Neural cell (in vitro differentiated cells): ENCODE data around the gene RIMKLA. TPM values are rescaled to one million over a fixed set of nuclear protein-coding genes. Genes with fewer than 3 reads are reported as not detected.

Source experiments
- H2AFZ ChIP-seq: fragments of 200-600, 300-800 bp; sonication (generic), shearing (Covaris generic); 2 replicates; pipeline ENCODE4 v1.6.0; 2014; ENCODE audit warnings: low read depth, mild to moderate bottlenecking, antibody characterized with exemption, low read length, moderate library complexity
- H3F3A ChIP-seq: fragments of 200-600 bp; shearing (Covaris generic); 2 replicates; pipeline ENCODE4 v1.6.1; 2016; ENCODE audit warnings: mild to moderate bottlenecking, moderate library complexity, mixed read lengths, antibody characterized with exemption, low read length; ENCODE audit not compliant: insufficient read depth, poor library complexity, severe bottlenecking
- H3K27ac ChIP-seq: fragments of 200-600, 300-800 bp; sonication (generic), shearing (Covaris generic); 2 replicates; pipeline ENCODE4 v1.5.1; 2014; ENCODE audit warnings: mild to moderate bottlenecking, low read length, moderate library complexity
- H3K27me3 ChIP-seq: fragments of 300-800, 200-600 bp; sonication (generic), shearing (Covaris generic); 2 replicates; pipeline ENCODE4 v1.6.0; 2014; ENCODE audit warnings: mild to moderate bottlenecking, low read depth, low read length, moderate library complexity; ENCODE audit not compliant: insufficient read depth
- H3K36me3 ChIP-seq: fragments of 300-800, 200-600 bp; sonication (generic), shearing (Covaris generic); 2 replicates; pipeline ENCODE4 v1.5.1; 2014; ENCODE audit warnings: mild to moderate bottlenecking, antibody characterized with exemption, low read length, moderate library complexity; ENCODE audit not compliant: insufficient read depth
- H3K4me2 ChIP-seq: fragments of 300-800, 200-600 bp; sonication (generic), shearing (Covaris generic); 2 replicates; pipeline ENCODE4 v1.6.0; 2014; ENCODE audit warnings: mild to moderate bottlenecking, low read length
- H3K4me3 ChIP-seq: fragments of 300-800, 200-600 bp; sonication (generic), shearing (Covaris generic); 2 replicates; pipeline ENCODE4 v1.5.1; 2014; ENCODE audit warnings: mild to moderate bottlenecking, low read length, moderate library complexity
- H3K79me2 ChIP-seq: fragments of 200-600 bp; shearing (Covaris generic); replicated peaks from 2 replicates; pipeline ENCODE4 v1.6.0; 2014; ENCODE audit warnings: mild to moderate bottlenecking, low read length, moderate library complexity; ENCODE audit not compliant: insufficient read depth
- H3K9ac ChIP-seq: fragments of 300-800, 200-600 bp; sonication (generic), shearing (Covaris generic); 2 replicates; pipeline ENCODE4 v1.6.1; 2016; ENCODE audit warnings: mild to moderate bottlenecking, low read length, mixed read lengths
- H3K9me2 ChIP-seq: fragments of 200-600 bp; shearing (Covaris generic); 2 replicates; pipeline ENCODE4 v1.6.1; 2016; ENCODE audit warnings: mild to moderate bottlenecking, low read length, mixed read lengths; ENCODE audit not compliant: insufficient read depth
- H3K9me3 ChIP-seq: fragments of 200-600, 300-800 bp; sonication (generic), shearing (Covaris generic); 2 replicates; pipeline ENCODE4 v1.6.1; 2016; ENCODE audit warnings: mild to moderate bottlenecking, mixed run types, low read length, moderate library complexity, mixed read lengths
- H4K20me1 ChIP-seq: fragments of 200-600 bp; shearing (Covaris generic); 2 replicates; pipeline ENCODE4 v1.6.1; 2016; ENCODE audit warnings: mild to moderate bottlenecking, mixed run types; ENCODE audit not compliant: insufficient read depth
- CTCF ChIP-seq: fragments of 450-650 bp; IDR thresholded peaks from 2 replicates; pipeline ENCODE4 v1.5.1; 2014; ENCODE audit warnings: antibody characterized with exemption, mild to moderate bottlenecking, moderate library complexity; ENCODE audit not compliant: poor library complexity, severe bottlenecking
- EP300 ChIP-seq: fragments of 450-650 bp; conservative IDR thresholded peaks from 2 replicates; pipeline ENCODE4 v1.6.1; 2014; ENCODE audit warnings: antibody characterized with exemption, mild to moderate bottlenecking, moderate library complexity; ENCODE audit not compliant: poor library complexity, severe bottlenecking
- EZH2 ChIP-seq: fragments of 200-600, 300-800 bp; shearing (Covaris generic), sonication (generic); IDR thresholded peaks from 2 replicates; pipeline ENCODE4 v1.6.1; 2014; ENCODE audit warnings: antibody characterized with exemption, low read length, borderline replicate concordance, mild to moderate bottlenecking; ENCODE audit not compliant: insufficient read depth, poor library complexity, severe bottlenecking
- MXI1 ChIP-seq: fragments of 450-650 bp; conservative IDR thresholded peaks from 2 replicates; pipeline ENCODE4 v1.6.1; 2014; ENCODE audit warnings: antibody characterized with exemption, mild to moderate bottlenecking; ENCODE audit not compliant: poor library complexity, severe bottlenecking
- POLR2AphosphoS5 ChIP-seq: IDR thresholded peaks from 2 replicates; pipeline ENCODE4 v1.6.1; 2012
- RAD21 ChIP-seq: fragments of 450-650 bp; conservative IDR thresholded peaks from 2 replicates; pipeline ENCODE4 v1.6.1; 2014; ENCODE audit warnings: antibody characterized with exemption, mild to moderate bottlenecking, moderate library complexity
- REST ChIP-seq: IDR thresholded peaks from 2 replicates; pipeline ENCODE4 v1.6.1; 2012; ENCODE audit warnings: borderline replicate concordance
- SMC3 ChIP-seq: fragments of 450-650 bp; conservative IDR thresholded peaks from 2 replicates; pipeline ENCODE4 v1.6.1; 2014; ENCODE audit warnings: antibody characterized with exemption, mild to moderate bottlenecking, moderate library complexity; ENCODE audit not compliant: poor library complexity
- TAF1 ChIP-seq: IDR thresholded peaks from 2 replicates; pipeline ENCODE4 v1.6.1; 2012; ENCODE audit warnings: low read depth
- polyA plus RNA-seq: library from polyadenylated mRNA; depleted of rRNA; stranded (reverse); fragments of >200 nt; gene quantifications from 2 replicates; pipeline ENCODE4 v1.2.3, GENCODE V29; 2014

The RIMKLA gene
- polyA plus RNA-seq, 1 donor from 2014 or later, result 35.4 TPM

GRCh38 chr1:42340901-42341300 is 39.7 kb upstream of the RIMKLA start:
- Histone ChIP-seq H3K36me3 (no peaks in the 10 kb centered on the region), H3K9me2 (no peaks in the 10 kb centered on the region), H3K27ac (peak overlapping the region; percentile 85), H2AFZ (peak overlapping the region; percentile 29), H3K79me2 (peaks cover 3% of the 10 kb centered on the region), H3K4me3 (peak overlapping the region; percentile 28), H3F3A (peaks cover 11% of the 10 kb centered on the region), H3K4me2 (no peak overlapping the region), H3K9ac (peak overlapping the region; percentile 51), H3K9me3 (no peaks in the 10 kb centered on the region), H3K27me3 (no peaks in the 10 kb centered on the region), H4K20me1 (no peaks in the 10 kb centered on the region)
- TF ChIP-seq EP300 (peak; percentile 85), EZH2 (no peak), POLR2AphosphoS5 (peak; percentile 74), SMC3 (no peak), TAF1 (no peak), MXI1 (peak; percentile 35), RAD21 (peak; percentile 26), CTCF (no peak), REST (peak; percentile 37)

- Histone ChIP-seq H3K9ac (no peak overlapping the region), H4K20me1 (no peaks in the 10 kb centered on the region), H3F3A (peaks cover 19% of the 10 kb centered on the region), H3K27me3 (no peaks in the 10 kb centered on the region), H2AFZ (no peak overlapping the region), H3K9me2 (no peaks in the 10 kb centered on the region), H3K4me3 (no peak overlapping the region), H3K4me2 (no peak overlapping the region), H3K36me3 (no peaks in the 10 kb centered on the region), H3K27ac (no peak overlapping the region), H3K79me2 (no peaks in the 10 kb centered on the region), H3K9me3 (no peaks in the 10 kb centered on the region)
- no peak for TF ChIP-seq EP300
- TF ChIP-seq SMC3, result no peak
- TF ChIP-seq REST, result no peak
- no peak for TF ChIP-seq EZH2
- no peak for TF ChIP-seq CTCF
- no peak for TF ChIP-seq TAF1
- TF ChIP-seq RAD21, result no peak
- no peak for TF ChIP-seq POLR2AphosphoS5
- TF ChIP-seq MXI1, result no peak
Observed at GRCh38 chr1:42343049-42343448, 37.5 kb upstream of the RIMKLA start.
